Measurements from ENCODE around the gene TOX3. TPM values are rescaled to one million over a fixed set of nuclear protein-coding genes. Genes with fewer than 3 reads are reported as not detected.

Gene TOX3
- total and polyA plus RNA-seq, 10 of the 15 experiments (the other 5 are each of a cell fraction or from before 2014, with no cell fraction given): not detected

DNA sequence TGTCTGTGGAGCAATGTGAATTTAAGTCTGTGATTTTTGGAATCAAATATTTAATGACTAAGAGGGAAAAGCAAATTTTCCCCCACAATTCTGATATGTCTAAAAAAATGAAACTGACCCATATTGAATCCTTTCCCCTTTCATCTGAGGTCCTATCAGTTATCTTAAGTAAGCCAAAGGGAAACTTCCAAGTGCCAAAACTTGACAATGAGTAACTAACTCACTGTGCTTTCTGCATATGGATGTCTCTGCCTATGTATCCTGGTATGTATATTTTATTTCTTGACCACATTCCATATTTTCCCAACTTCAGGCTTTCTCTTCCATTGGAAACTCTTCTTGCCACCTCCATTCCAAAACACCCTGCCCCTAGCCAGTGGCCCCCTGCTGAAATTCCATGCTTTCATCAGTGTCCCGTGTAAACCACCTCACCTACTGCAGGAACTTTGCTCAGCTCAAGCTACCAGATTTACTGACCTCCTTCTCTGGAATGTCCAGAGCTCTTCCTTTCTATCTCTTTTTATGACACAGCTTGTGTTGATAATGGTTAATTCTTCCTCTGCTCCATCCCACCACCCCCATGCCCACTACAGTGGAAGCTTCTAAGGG, 59.0 kb downstream of the TOX3 start (continued):
- TF ChIP-seq, protein P1, sequence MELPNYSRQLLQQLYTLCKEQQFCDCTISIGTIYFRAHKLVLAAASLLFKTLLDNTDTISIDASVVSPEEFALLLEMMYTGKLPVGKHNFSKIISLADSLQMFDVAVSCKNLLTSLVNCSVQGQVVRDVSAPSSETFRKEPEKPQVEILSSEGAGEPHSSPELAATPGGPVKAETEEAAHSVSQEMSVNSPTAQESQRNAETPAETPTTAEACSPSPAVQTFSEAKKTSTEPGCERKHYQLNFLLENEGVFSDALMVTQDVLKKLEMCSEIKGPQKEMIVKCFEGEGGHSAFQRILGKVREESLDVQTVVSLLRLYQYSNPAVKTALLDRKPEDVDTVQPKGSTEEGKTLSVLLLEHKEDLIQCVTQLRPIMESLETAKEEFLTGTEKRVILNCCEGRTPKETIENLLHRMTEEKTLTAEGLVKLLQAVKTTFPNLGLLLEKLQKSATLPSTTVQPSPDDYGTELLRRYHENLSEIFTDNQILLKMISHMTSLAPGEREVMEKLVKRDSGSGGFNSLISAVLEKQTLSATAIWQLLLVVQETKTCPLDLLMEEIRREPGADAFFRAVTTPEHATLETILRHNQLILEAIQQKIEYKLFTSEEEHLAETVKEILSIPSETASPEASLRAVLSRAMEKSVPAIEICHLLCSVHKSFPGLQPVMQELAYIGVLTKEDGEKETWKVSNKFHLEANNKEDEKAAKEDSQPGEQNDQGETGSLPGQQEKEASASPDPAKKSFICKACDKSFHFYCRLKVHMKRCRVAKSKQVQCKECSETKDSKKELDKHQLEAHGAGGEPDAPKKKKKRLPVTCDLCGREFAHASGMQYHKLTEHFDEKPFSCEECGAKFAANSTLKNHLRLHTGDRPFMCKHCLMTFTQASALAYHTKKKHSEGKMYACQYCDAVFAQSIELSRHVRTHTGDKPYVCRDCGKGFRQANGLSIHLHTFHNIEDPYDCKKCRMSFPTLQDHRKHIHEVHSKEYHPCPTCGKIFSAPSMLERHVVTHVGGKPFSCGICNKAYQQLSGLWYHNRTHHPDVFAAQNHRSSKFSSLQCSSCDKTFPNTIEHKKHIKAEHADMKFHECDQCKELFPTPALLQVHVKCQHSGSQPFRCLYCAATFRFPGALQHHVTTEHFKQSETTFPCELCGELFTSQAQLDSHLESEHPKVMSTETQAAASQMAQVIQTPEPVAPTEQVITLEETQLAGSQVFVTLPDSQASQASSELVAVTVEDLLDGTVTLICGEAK (IDR thresholded peaks at IDR 0.05; ENCODE audit: borderline replicate concordance): no peak
- TF ChIP-seq, protein P2, sequence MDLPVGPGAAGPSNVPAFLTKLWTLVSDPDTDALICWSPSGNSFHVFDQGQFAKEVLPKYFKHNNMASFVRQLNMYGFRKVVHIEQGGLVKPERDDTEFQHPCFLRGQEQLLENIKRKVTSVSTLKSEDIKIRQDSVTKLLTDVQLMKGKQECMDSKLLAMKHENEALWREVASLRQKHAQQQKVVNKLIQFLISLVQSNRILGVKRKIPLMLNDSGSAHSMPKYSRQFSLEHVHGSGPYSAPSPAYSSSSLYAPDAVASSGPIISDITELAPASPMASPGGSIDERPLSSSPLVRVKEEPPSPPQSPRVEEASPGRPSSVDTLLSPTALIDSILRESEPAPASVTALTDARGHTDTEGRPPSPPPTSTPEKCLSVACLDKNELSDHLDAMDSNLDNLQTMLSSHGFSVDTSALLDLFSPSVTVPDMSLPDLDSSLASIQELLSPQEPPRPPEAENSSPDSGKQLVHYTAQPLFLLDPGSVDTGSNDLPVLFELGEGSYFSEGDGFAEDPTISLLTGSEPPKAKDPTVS (IDR thresholded peaks at IDR 0.05; ENCODE audit: low read depth, low read length): no peak
- TF ChIP-seq MYB (IDR thresholded peaks at IDR 0.05; ENCODE audit: borderline replicate concordance, low read depth, low read length): no peak

DNA sequence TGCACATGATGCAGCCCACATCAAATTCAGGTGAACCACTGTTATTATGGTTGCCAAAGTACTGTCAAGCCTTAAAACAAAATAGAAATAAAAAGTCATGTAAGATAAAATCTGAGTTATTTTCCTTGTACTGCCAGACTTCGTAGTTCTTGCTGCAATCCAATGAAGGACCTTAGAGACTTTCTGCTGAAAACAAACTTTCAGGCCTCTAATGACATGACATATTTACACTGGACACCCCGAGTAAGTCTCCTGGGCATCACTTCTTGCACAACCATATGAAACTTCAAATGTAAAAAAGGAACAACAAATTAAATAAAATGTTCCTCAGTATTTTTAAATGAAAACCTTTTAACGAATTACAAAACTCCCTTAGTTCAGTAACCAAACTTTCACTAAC, 66.7 kb downstream of the TOX3 start:
- BruUV-seq (replicated peaks): no TSS peak
- no peak for TF ChIP-seq SRF (IDR thresholded peaks at IDR 0.05; ENCODE audit: low read depth in 2 of 2, low read length in 2 of 2)
- no peak for TF ChIP-seq POU2F2 (IDR thresholded peaks at IDR 0.05; ENCODE audit: borderline replicate concordance, low read depth, low read length)
- TF ChIP-seq MEF2A (IDR thresholded peaks at IDR 0.05; ENCODE audit: insufficient read depth, low read depth, low read length): no peak
- no peak for TF ChIP-seq GATAD2B (conservative IDR thresholded peaks at IDR 0.05; ENCODE audit: low read depth)
- TF ChIP-seq PAX5 (IDR thresholded peaks at IDR 0.05; ENCODE audit: borderline replicate concordance, low read depth, low read length): no peak
- no peak for TF ChIP-seq YY1 (IDR thresholded peaks at IDR 0.05; ENCODE audit: low read depth, low read length)
- TF ChIP-seq, protein P3, sequence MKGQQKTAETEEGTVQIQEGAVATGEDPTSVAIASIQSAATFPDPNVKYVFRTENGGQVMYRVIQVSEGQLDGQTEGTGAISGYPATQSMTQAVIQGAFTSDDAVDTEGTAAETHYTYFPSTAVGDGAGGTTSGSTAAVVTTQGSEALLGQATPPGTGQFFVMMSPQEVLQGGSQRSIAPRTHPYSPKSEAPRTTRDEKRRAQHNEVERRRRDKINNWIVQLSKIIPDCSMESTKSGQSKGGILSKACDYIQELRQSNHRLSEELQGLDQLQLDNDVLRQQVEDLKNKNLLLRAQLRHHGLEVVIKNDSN (IDR thresholded peaks at IDR 0.05; ENCODE audit: borderline replicate concordance, extremely low read length, insufficient read depth, low read depth, low read length): no peak
- TF ChIP-seq CBFB (IDR thresholded peaks at IDR 0.05; ENCODE audit: low read depth): no peak
- no peak for TF ChIP-seq ZNF24 (IDR thresholded peaks at IDR 0.05)
- TF ChIP-seq CREB1 (IDR thresholded peaks at IDR 0.05; ENCODE audit: low read depth): no peak
- TF ChIP-seq CHD2 (IDR thresholded peaks at IDR 0.05; ENCODE audit: borderline replicate concordance, low read depth, low read length): no peak
- no peak for TF ChIP-seq NR2C2 (IDR thresholded peaks at IDR 0.05; ENCODE audit: borderline replicate concordance, control insufficient read depth, insufficient read length, low read depth)
- TF ChIP-seq ASH2L (IDR thresholded peaks at IDR 0.05; ENCODE audit: borderline replicate concordance, low read depth): no peak
- TF ChIP-seq ATF7 (IDR thresholded peaks at IDR 0.05; ENCODE audit: low read depth): no peak

More for the DNA sequence above, 66.7 kb downstream of the TOX3 start:
- WGBS (ENCODE audit: insufficient coverage, insufficient replicate concordance, low lambda C conversion rate, missing lambda C conversion rate): 0% methylated on average over 3 of the region's 3 CpGs
- FAIRE-seq: no peak
- Histone ChIP-seq H3K36me3 (ENCODE audit: control insufficient read depth in 2 of 2, insufficient read depth in 2 of 2, low read length in 1 of 2) (no peaks in the 10 kb centered on the region), H3K27me3 (replicated peaks in 1 of 2; ENCODE audit: control insufficient read depth in 2 of 2, insufficient read depth in 2 of 2, low read length in 1 of 2) (no peaks in the 10 kb centered on the region), H4K20me1 (ENCODE audit: control insufficient read depth, insufficient read depth) (no peaks in the 10 kb centered on the region), H3K27ac (ENCODE audit: control insufficient read depth, insufficient read depth) (no peak overlapping the region), H2AFZ (ENCODE audit: control insufficient read depth, low read depth, low read length) (no peak overlapping the region), H3K9ac (ENCODE audit: control insufficient read depth, insufficient read depth, low read length) (no peak overlapping the region), H3K79me2 (ENCODE audit: control insufficient read depth, insufficient read depth, low read length) (no peaks in the 10 kb centered on the region), H3K4me3 (no peak overlapping the region), H3K4me2 (ENCODE audit: control insufficient read depth, insufficient read depth) (no peak overlapping the region), H3K4me1 (ENCODE audit: control insufficient read depth, insufficient read depth, low read length) (no peaks in the 10 kb centered on the region), H3K9me3 (replicated peaks; ENCODE audit: control insufficient read depth, insufficient read depth, low read length) (no peaks in the 10 kb centered on the region)
- no peak for ATAC-seq
- in situ Hi-C loops (cut with MboI): no loop called here
- RAD21 ChIA-PET (ENCODE audit: unreplicated experiment): interaction anchor here (1.0 kb wide), 1 partner anchor 11 kb away, joined by 3 read pairs; no protein-coding TSS in a partner anchor
- CTCF ChIA-PET: interaction anchor here (0.8 to 1.6 kb wide), 2 partner anchors 11 to 15 kb away, joined by 3 to 5 read pairs; no protein-coding TSS in a partner anchor
- POLR2A ChIA-PET: no interaction called here
- SMC1A ChIA-PET (ENCODE audit: uncharacterized antibody, unreplicated experiment): no interaction called here
- no peak for DNase-seq (ENCODE audit: low read depth, low spot score)
- intact Hi-C loops (cut with micrococcal nuclease; ENCODE audit: unreplicated experiment): no loop called here
